ENCODE data around the gene CRACDL.
A peak's percentile ranks its signal among the peaks of the same experiment; 100 is the strongest.

Gene CRACDL

DNA sequence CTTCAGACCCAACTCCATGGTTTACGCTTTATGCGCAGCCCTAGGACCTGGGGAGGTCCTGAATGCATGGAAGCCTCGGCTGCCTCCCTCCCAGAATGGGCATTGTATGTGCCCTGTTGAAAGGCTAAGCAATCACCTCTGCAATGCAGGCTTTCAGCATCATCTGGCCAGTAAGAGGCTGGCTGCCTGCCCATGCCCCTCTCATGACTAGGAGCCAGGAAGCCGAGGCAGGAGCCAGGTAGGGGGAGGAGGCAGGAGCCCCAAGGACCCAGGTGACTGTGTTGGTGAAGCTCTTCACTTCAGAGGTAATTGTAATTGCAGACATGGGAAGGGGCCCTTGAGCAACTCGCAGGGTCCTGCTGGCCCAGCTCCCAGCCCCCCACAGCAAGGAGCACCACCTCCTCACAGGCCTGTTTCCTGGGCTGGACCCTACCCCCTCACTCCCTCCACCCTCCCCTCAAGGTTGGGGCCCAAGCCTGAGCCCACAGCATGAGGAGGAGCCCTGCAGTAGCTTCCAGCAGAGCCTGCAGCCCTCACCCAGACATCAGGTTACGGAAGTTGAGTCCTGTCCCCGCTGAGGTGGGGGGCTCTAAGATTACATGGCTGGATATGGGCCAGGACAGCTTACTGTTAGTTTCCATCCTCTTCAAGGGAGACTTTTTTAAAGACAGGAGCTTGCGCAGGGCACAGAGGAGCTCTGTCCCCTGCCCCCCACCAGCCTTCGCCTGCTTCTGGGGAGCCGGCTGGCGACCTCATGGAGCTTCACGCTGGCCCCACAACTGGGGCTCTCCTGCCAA, 21.9 kb downstream of the CRACDL start:
- Mint-ChIP-seq H3K27ac (no peak overlapping the region), H3K4me1 (peaks cover 49% of the 10 kb centered on the region), H3K4me3 (no peak overlapping the region), H3K27me3 (peaks cover 54% of the 10 kb centered on the region), H3K9me3 (no peaks in the 10 kb centered on the region)
- DNase-seq (no peak), ATAC-seq (no peak)

DNA sequence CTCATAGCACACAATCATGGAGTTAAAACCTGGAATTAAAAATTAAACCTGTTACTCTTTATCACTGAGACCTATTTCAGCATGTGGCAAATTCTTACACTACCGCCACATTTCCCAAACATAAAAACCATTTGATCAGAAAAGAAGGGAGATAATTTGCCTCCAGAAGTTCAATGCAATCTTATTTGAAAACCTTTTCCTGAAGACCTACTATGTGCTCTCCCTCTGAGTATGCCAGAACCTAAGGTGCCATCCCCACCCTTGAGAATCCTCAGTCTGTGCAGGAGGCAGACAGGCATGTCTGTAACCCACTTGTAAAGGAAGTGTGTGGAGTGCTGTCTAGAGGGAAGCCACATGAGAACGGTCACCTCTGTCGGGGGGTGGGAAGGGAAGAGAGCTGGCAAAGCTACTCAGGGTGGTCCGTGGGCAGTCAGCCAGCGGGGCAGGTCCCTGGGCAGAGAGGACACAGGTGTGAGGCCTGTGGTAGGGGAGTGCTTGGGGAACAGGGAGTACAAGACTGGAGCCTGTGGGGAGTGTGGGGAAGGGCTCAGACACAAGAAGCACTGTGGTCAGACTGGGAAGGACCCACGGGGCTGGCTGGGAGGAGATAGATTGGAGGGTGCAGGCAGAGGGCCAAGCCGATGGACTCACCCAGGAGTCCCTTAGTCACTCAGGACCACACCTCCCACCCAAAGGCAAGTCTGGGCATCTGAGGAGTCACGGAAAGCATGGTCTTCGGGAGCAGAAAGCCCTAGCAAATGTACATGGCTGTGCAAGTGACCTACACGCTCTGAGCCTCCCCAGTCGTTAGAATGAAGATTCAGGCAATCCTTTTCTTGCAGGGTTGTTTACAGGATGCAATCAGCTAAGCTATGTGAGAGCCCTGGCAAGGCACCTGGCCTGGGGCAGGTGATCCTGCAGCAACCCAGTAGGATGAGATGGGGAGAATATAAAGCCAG, 22.8 kb downstream of the CRACDL start:
- no peak overlapping the region for H3K4me3 Mint-ChIP-seq
- DNase-seq, result no peak
- H3K27me3 Mint-ChIP-seq, result peaks cover 54% of the 10 kb centered on the region
- H3K27ac Mint-ChIP-seq, result peak overlapping the region in 1 of 2 donors; percentile 49
- ATAC-seq, result no peak
- no peaks in the 10 kb centered on the region for H3K9me3 Mint-ChIP-seq
- peaks cover 57% of the 10 kb centered on the region for H3K4me1 Mint-ChIP-seq

DNA sequence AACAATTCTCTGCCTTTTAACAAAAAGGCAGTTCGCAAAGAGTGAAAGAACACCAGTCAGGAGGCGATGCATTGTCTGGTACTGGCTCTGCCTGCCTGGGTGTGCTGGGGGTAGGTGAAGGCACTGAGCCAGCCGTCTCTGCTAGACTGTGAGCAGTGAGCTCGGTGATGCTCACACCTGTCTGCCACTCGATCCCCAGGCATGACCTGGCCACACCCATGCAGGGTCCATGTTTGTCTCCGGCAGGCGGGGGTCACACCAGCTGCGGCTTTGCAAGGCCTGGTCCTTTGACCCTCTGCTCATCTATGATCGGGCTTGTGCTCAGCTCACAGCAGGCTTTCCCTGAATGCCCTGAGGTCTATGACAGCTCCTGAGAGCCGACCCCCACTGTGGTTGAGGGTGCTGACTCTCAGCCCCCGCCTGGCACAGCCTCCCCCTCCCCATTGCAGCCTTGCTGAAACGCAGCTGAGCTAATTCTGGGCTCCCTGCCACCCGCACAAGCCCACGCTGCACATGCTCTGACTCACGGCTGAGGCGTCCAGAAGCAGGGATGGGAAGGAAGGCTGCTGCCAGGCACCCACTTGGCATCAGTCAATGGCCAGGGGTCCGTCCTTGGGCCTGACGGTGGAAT, 23.7 kb downstream of the CRACDL start:
- Mint-ChIP-seq H3K27me3 (peaks cover 63% of the 10 kb centered on the region), H3K4me1 (peaks cover 57% of the 10 kb centered on the region), H3K4me3 (peak overlapping the region in 1 of 2 donors; percentile 32), H3K9me3 (no peaks in the 10 kb centered on the region), H3K27ac (peak overlapping the region in 1 of 2 donors; percentile 3)
- DNase-seq (no peak), ATAC-seq (peak; percentile 26)

DNA sequence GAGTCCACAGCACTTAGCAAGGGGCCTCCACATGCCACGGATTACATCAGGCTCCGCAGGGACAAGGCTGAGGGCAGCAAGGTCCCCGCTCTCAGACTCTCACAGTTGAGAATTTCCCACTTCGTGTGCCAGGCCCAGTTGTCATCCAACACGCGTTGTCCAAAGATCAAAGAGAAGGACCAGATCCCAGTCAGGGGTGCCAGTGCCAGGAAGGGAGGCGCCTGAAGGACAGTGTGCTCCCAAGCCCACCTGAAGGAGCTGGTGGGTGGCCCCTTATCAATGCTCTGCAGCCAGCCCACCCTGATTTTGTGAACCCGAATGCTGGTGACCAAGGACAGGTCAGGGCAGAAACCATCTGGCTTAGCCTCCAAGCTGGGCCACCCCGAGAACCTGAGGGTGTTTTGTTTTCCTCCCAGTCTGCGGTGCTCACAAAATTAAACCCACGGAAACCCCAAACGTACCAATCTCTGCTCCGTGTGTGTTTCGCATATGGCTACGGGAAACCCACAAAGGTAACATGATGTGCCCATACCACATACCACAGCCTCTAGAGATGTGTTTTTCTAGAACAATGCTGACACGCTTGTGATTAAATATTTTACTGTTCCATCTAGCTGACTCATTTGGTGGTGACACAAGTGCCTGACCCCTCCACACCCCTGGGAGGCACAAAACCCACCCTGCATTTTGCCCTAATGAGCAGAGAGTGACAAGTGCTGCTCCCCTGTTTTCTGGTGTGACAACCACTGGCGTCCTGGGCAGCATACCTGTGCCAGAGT, 24.5 kb downstream of the CRACDL start:
- Mint-ChIP-seq H3K4me3 (peak overlapping the region in 1 of 2 donors; percentile 32), H3K9me3 (no peaks in the 10 kb centered on the region), H3K4me1 (peaks cover 57% of the 10 kb centered on the region), H3K27me3 (peaks cover 67% of the 10 kb centered on the region), H3K27ac (no peak overlapping the region)
- peak; percentile 93 for ATAC-seq
- DNase-seq, result peak; percentile 56 to 70

DNA sequence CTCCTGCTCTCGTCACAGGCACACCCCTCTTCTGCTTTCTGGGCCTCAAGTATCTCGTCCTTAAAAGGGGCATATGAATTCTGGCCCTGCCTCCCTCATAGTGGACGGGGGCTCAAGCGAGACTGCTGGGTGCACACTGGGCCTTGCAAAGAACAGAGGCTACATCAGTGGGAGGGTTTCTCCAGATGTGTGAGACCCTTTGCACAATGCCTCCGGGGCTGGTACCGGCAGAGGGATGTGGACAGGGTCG, 25.0 kb downstream of the CRACDL start:
- no peak overlapping the region for H3K27ac Mint-ChIP-seq
- peaks cover 57% of the 10 kb centered on the region for H3K4me1 Mint-ChIP-seq
- no peak for ATAC-seq
- peaks cover 67% of the 10 kb centered on the region for H3K27me3 Mint-ChIP-seq
- H3K4me3 Mint-ChIP-seq, result no peak overlapping the region
- H3K9me3 Mint-ChIP-seq, result no peaks in the 10 kb centered on the region
- no peak for DNase-seq

DNA sequence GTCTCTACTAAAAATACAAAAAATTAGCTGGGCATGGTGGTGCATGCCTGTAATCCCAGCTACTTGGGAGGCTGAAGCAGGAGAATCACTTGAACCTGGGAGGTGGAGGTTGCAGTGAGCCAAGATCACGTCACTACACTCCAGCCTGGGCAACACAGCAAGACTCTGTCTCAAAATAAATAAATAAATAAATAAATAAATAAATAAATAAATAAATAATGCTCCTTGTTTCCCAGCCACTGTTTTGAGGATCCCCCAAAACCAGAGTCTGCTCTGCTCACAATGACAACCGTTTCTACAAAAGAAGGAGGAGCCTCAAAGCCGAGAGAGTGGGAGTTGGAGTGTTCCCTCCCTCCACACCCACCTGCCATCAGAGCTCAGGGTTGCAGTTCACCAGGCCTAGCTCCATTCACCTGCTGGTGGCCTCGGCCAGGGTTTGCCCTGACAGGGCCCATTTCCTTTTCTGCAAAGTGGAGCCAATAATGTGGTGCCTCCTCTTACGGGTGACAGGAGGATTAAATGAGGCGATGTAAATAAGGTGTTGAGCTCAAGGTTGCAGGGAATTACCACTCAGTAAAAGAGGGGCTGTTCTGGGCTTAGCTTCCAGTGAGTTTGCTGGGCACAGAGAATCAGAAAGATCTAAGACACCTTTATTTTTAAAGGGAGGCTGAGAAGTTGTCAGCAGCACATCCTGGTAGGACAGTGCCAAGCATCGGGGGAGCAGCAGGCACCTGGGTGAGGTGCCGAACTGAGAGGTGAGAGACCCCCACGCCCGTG, 25.5 kb downstream of the CRACDL start:
- H3K9me3 Mint-ChIP-seq, result no peaks in the 10 kb centered on the region
- ATAC-seq (no peak), DNase-seq (no peak)
- H3K4me3 Mint-ChIP-seq, result peak overlapping the region in 1 of 2 donors; percentile 55
- H3K27me3 Mint-ChIP-seq, result peaks cover 63% of the 10 kb centered on the region
- peaks cover 57% of the 10 kb centered on the region for H3K4me1 Mint-ChIP-seq
- no peak overlapping the region for H3K27ac Mint-ChIP-seq

DNA sequence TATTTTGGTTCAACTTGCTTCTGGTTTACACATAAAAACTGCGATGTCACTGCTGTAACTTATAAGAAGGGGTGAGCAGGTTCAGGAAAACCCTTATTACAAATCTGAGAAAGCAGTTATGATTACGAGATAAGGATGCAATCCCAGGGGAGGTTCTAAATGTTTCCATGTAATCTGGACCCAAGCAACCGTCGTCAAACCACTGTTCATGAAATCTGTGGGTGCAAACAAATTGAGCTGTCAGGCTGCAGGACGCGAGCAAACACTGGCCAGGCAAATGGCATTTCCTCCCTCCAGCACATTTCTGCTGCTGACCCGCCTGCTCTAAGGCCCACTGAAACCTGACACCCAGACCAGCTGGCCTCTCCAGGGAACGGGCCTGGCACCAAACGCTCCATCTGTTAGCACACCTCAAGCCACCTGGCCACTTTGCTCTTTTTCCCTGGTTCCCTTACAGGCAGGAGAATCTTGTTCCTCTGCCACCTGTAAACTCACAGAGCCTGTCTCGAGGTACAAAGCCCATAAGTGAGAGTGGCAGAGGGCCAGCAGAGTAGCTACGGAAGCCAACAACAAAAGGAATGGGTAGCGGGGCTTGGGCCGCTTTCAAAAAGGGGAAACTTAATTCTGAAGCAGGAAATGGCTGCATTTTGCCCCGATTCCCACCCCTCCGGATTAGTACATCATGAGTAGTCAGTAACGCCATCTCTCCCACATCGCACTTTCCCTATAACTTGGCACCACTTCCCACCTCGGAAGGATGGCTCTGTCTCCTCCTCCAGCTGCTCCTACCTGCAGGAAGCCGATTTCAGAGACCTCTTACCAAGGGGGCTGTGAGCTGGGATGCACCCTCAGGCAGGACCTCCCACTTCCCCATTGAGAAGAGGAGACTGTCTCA, 26.5 kb downstream of the CRACDL start:
- DNase-seq (no peak), ATAC-seq (no peak)
- Mint-ChIP-seq H3K27me3 (peaks cover 54% of the 10 kb centered on the region), H3K27ac (no peak overlapping the region), H3K4me1 (peaks cover 57% of the 10 kb centered on the region), H3K4me3 (peak overlapping the region in 1 of 2 donors; percentile 55), H3K9me3 (no peaks in the 10 kb centered on the region)

DNA sequence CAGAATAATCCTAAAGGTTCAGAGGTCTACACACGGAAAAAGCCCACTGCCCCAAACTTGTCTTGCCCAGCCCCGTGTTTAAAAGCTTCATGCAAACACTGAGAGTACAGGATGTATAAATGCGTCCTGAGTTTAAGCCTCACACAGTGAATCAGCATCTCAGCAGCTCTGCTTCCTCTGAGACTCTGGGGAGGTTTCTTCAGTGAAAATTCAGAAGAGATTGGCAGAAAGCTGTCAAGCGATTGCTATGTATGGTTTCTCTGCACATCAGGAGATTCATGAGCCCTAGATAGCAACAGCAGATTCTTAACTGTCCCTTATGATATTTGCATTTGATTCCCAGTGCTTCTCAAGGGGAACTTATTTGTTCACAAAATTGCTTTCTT, 27.1 kb downstream of the CRACDL start:
- H3K27me3 Mint-ChIP-seq, result peaks cover 47% of the 10 kb centered on the region
- no peak overlapping the region for H3K27ac Mint-ChIP-seq
- DNase-seq, result no peak
- no peak overlapping the region for H3K4me3 Mint-ChIP-seq
- no peak for ATAC-seq
- no peaks in the 10 kb centered on the region for H3K9me3 Mint-ChIP-seq
- H3K4me1 Mint-ChIP-seq, result peaks cover 56% of the 10 kb centered on the region

DNA sequence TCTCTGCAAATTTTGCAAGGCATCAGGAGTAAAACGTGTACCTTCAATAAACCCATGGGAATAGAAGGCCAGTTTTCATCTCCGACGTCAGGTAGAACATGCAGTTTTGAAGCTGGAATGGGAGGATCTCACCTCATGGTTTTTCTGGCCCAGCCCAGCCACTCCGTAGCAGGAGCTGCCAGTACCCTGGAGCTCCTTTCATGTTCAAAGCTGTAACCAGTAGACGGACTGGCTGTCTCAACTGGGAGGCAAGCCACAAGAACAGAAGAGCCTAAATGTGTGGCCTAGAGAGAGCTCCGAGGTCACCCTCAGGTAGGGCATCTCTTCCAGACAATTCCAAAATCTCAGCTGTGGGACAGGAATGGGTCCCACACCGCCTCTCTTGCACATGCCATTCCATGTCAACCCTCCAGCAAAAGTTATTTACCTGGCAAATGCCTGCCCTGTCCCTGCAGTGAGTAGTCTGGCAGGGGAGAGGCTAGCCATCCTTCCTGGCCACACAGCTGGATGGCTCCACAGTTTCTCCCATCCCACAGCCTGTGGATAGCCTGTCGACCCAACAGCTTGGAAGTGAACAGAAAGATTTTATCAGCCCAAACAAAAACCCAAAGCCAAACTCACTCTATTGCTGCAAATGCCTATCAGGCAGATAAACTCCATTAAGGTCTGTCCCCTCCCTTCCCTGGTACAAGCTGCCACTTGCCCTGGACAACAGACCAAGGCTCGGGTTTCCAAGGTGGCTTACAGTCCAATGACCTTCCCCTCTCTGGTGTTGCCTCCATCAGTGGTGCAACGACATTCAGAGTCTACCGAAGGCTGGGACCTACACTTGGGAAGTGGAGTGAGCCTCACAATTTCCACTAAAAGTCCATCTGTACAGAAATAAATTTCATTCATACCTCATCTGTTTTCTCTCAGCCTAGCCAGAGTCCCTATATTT, 27.8 kb downstream of the CRACDL start:
- Mint-ChIP-seq H3K27me3 (peaks cover 40% of the 10 kb centered on the region), H3K4me1 (peaks cover 50% of the 10 kb centered on the region), H3K27ac (no peak overlapping the region), H3K9me3 (no peaks in the 10 kb centered on the region), H3K4me3 (no peak overlapping the region)
- ATAC-seq (no peak), DNase-seq (no peak)

DNA sequence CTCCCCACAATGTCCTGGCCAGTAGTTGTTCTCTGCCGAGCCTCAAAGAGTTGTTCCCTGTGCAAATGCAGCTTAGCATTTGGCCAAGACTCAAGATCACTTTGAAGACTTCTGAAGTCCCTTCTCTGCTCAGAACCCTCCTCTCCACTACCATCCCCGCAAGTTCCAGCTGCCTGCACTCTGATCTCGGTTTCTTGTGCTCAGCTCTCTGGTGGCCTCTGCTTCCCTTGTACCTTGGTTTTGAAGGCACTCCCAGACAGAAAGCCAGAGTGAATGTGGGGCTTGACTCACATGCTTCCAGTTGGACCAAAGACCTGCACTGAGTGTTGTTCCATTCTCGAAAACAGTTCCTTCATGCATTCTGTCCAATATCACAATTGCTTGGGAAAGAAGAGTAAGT, 28.6 kb downstream of the CRACDL start:
- Mint-ChIP-seq H3K4me3 (no peak overlapping the region), H3K27ac (no peak overlapping the region), H3K9me3 (no peaks in the 10 kb centered on the region), H3K27me3 (peaks cover 34% of the 10 kb centered on the region), H3K4me1 (peaks cover 41% of the 10 kb centered on the region)
- DNase-seq (no peak), ATAC-seq (no peak)

DNA sequence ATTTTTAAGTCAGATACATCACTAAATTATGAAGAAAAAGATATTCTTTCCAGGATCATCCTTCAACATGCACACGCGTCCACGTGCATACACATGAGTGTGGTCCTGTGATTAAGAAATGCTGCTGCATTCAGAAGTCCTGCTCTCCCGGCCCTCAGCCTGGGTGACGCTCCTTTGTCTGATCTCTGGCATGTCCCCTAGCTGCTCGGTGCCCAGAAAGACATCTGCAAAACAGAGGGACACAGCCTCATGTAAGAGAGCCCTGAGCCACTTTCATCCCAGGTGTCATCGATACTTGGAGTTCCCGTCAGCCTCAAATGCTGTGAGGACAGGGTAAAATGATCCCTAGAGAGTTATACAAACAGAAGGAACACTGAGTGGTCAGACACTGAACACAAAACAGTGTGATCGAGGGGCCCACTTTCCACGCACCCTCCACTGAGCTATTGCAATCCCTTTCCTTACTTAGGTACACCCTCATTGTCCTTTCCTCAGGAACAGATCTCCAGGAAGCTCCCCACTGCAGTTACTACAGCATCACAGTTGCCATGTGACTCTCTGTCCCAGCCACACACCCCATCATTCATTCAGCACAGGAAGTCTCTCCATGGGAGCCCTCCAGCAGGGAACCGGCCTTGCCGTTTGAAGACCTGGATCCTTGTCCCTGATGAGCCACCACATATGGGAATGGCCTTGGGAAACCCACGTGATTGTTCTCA, 32.1 kb downstream of the CRACDL start:
- no peak for DNase-seq
- no peaks in the 10 kb centered on the region for H3K9me3 Mint-ChIP-seq
- no peak overlapping the region for H3K4me3 Mint-ChIP-seq
- peaks cover 6% of the 10 kb centered on the region for H3K4me1 Mint-ChIP-seq
- H3K27ac Mint-ChIP-seq, result no peak overlapping the region
- peaks cover 20% of the 10 kb centered on the region for H3K27me3 Mint-ChIP-seq
- ATAC-seq, result no peak

DNA sequence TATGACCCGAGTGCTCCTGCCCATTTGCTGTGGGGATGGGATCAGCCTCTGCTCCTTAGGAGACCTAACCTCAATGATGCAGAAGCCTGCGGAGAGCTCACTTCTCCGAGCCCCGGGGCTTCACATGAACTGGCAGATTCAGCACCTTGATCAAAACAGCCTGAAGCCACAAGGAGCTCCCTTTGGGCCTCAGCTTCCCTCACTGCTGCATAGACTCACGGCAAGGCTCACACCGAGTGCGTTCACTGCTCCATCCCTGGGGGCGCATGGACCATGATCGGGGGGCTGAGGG, 33.0 kb downstream of the CRACDL start:
- ATAC-seq (no peak), DNase-seq (no peak)
- no peak overlapping the region for H3K4me3 Mint-ChIP-seq
- H3K4me1 Mint-ChIP-seq, result no peaks in the 10 kb centered on the region
- H3K27ac Mint-ChIP-seq, result peak overlapping the region in 1 of 2 donors; percentile 75
- H3K9me3 Mint-ChIP-seq, result no peaks in the 10 kb centered on the region
- H3K27me3 Mint-ChIP-seq, result peaks cover 11% of the 10 kb centered on the region

All from stimulated activated naive CD8-positive, alpha-beta T cell treated with anti-CD3 and anti-CD28 coated beads, Interleukin-15, amount 100 ng/mL, for 72 hours (primary cell).